Hematopoietic multipotent progenitor cell (in vitro differentiated cells): ENCODE data around the gene CHEK2. TPM values are rescaled to one million over a fixed set of nuclear protein-coding genes. Genes with fewer than 3 reads are reported as not detected.

Experiments used
- small RNA-seq: library from RNA; depleted of rRNA; stranded (forward); fragments of <200 nt; gene quantifications from one replicate; pipeline ENCODE3, GENCODE V24; 2012
- total RNA-seq: library from RNA; depleted of rRNA; stranded (reverse); fragments of >200 nt; gene quantifications from one replicate; pipeline ENCODE4 v1.2.3, GENCODE V29; 2012

Gene CHEK2
- total RNA-seq, 1 donor: 15.3 TPM

Small RNA genes lying within 50 kb of the gene (small RNA-seq; reads per million reads assigned to genes)
- gene RN7SL162P: not detected

Other genes starting within 250 kb of the CHEK2 start
- gene TTC28, start 62.0 kb downstream of the CHEK2 start, total RNA-seq: 19.7 TPM
- 11.3 TPM for gene HSCB, start 219 bp upstream of the CHEK2 start, total RNA-seq
- gene CCDC117, start 30.9 kb upstream of the CHEK2 start, total RNA-seq: 10.0 TPM
- 329 TPM for gene XBP1, start 58.7 kb upstream of the CHEK2 start, total RNA-seq
- gene ZNRF3, start 141.8 kb upstream of the CHEK2 start, total RNA-seq: 3.2 TPM